Upper lobe of left lung (tissue), 6 donors: Measurements from ENCODE around the gene SMC1B. TPM values are rescaled to one million over a fixed set of nuclear protein-coding genes. Genes with fewer than 3 reads are reported as not detected.
"Not testable (repeated sequence)": the region's sequence is repeated elsewhere in the genome, so short reads cannot be mapped to it uniquely, and the experiment has no call there.

Experiments
- ATAC-seq, 2 donors: fragments of 200-7000 bp; cut with Tn5 transposase; one replicate each; pipeline ENCODE4 v1.9.1; 2022; ENCODE audit warnings: mild to moderate bottlenecking in 2 of 2, moderate library complexity in 2 of 2; ENCODE audit not compliant: low FRiP score in 2 of 2
- DNase-seq, 2 donors: peaks; one replicate each; pipeline ENCODE4 v3.0.0-alpha.2; 2019 to 2020
- H3K27ac ChIP-seq, 4 donors: fragments of 200-600 bp; sonication (generic); one replicate each; pipeline ENCODE4 v1.5.1; 2016 to 2019
- H3K27me3 ChIP-seq, 4 donors: fragments of 200-600 bp; sonication (generic); one replicate each; pipeline ENCODE4 v1.5.1; 2017 to 2019
- H3K36me3 ChIP-seq, 4 donors: fragments of 200-600 bp; sonication (generic); one replicate each; pipeline ENCODE4 v1.5.1; 2016 to 2019
- H3K4me1 ChIP-seq, 4 donors: fragments of 200-600 bp; sonication (generic); one replicate each; pipeline ENCODE4 v1.5.1; 2018 to 2019
- H3K4me3 ChIP-seq, 4 donors: fragments of 200-600 bp; sonication (generic); one replicate each; pipeline ENCODE4 v1.5.1; 2017 to 2019; ENCODE audit warnings: mild to moderate bottlenecking in 2 of 4, moderate library complexity in 1 of 4
- H3K9me3 ChIP-seq, 4 donors: fragments of 200-600 bp; sonication (generic); one replicate each; pipeline ENCODE4 v1.5.1; 2018 to 2019
- CTCF ChIP-seq, 6 experiments: fragments of 450-650 bp in 4 of 6; fragments of 200-600 bp in 2 of 6; sonication (generic) in 2 of 6; IDR thresholded peaks; one replicate each; pipeline ENCODE4 v1.5.1; 2016 to 2019; ENCODE audit warnings: antibody characterized with exemption in 6 of 6
- EP300 ChIP-seq, 4 donors: sonication (generic); formaldehyde crosslinking; IDR thresholded peaks; one replicate each; pipeline ENCODE4 v1.5.1; 2017; ENCODE audit warnings: antibody characterized with exemption in 4 of 4, control low read depth in 2 of 4
- POLR2A ChIP-seq, 4 donors: fragments of 450-650 bp; IDR thresholded peaks; one replicate each; pipeline ENCODE4 v1.5.1; 2016 to 2017; ENCODE audit warnings: antibody characterized with exemption in 4 of 4, mild to moderate bottlenecking in 2 of 4
- POLR2AphosphoS5 ChIP-seq, 2 donors: sonication (generic); formaldehyde crosslinking; IDR thresholded peaks; one replicate each; pipeline ENCODE4 v1.5.1; 2017; ENCODE audit warnings: antibody characterized with exemption in 2 of 2
- WGBS, 2 donors: methylation state at CpG; one replicate each; pipeline ENCODE4 v1.1.5; 2017 to 2018; 5-methylcytosine and 5-hydroxymethylcytosine counted together
- total RNA-seq, 6 donors: library from RNA; depleted of rRNA in 4 of 6; stranded (reverse); fragments of >200 nt in 4 of 6; gene quantifications; one replicate each; pipeline versions ENCODE4 v1.1.0 to v1.2.1, GENCODE V29; 2016 to 2021
- donor health status: DM: no; HTN: no; CAD: no; lungs with moderate emphysema.
- donor health status: DM: no; HTN: yes; CAD: no; lungs with severe emphysema.

Gene SMC1B
- total RNA-seq, 6 donors from 2014 or later: not detected

GRCh38 chr22:45445031-45445710 is 31.8 kb upstream of the SMC1B start:
- DNase-seq: no peak
- Histone ChIP-seq H3K27me3 (no peaks in the 10 kb centered on the region), H3K9me3 (no peaks in the 10 kb centered on the region), H3K27ac (no peak overlapping the region), H3K36me3 (no peaks in the 10 kb centered on the region), H3K4me3 (no peak overlapping the region), H3K4me1 (no peaks in the 10 kb centered on the region)
- TF ChIP-seq EP300 (IDR thresholded peaks at IDR 0.05): no peak
- TF ChIP-seq CTCF (IDR thresholded peaks at IDR 0.05): no peak
- TF ChIP-seq POLR2AphosphoS5 (IDR thresholded peaks at IDR 0.05): no peak
- no peak for TF ChIP-seq POLR2A (IDR thresholded peaks at IDR 0.05)
- WGBS, 2 donors: 80 to 85% methylated on average over 10 to 13 of the region's 14 CpGs
- no peak for ATAC-seq

GRCh38 chr22:45444168-45444567 is 30.8 kb upstream of the SMC1B start:
- Histone ChIP-seq H3K4me3 (no peak overlapping the region), H3K36me3 (no peaks in the 10 kb centered on the region), H3K9me3 (no peaks in the 10 kb centered on the region), H3K27me3 (no peaks in the 10 kb centered on the region), H3K27ac (no peak overlapping the region), H3K4me1 (no peaks in the 10 kb centered on the region)
- ATAC-seq: no peak
- DNase-seq: no peak
- 85 to 92% methylated on average over 3 of the region's 3 CpGs for WGBS, 2 donors
- no peak for TF ChIP-seq CTCF (IDR thresholded peaks at IDR 0.05)
- no peak for TF ChIP-seq POLR2AphosphoS5 (IDR thresholded peaks at IDR 0.05)

- WGBS, 2 donors: 70 to 74% methylated on average over 5 of the region's 5 CpGs
Observed at GRCh38 chr22:45442116-45442515, 28.7 kb upstream of the SMC1B start.

GRCh38 chr22:45441138-45441537 is 27.7 kb upstream of the SMC1B start:
- ATAC-seq (peak; percentile 74 to 83), DNase-seq (peak in 1 of 2 donors; percentile 31)
- TF ChIP-seq CTCF (IDR thresholded peaks at IDR 0.05) (peak in 4 of 6 experiments; percentile 30 to 52 (median 48)), POLR2AphosphoS5 (IDR thresholded peaks at IDR 0.05) (no peak)
- H3K9me3 ChIP-seq: no peaks in the 10 kb centered on the region
- 23 to 34% methylated on average over 10 of the region's 10 CpGs for WGBS, 2 donors
- no peaks in the 10 kb centered on the region for H3K27me3 ChIP-seq
- H3K27ac ChIP-seq: no peak overlapping the region
- H3K36me3 ChIP-seq: no peaks in the 10 kb centered on the region
- no peaks in the 10 kb centered on the region for H3K4me1 ChIP-seq
- no peak overlapping the region for H3K4me3 ChIP-seq

More at GRCh38 chr22:45442116-45442515, 28.7 kb upstream of the SMC1B start:
- DNase-seq (no peak), ATAC-seq (no peak)
- Histone ChIP-seq H3K4me1 (no peaks in the 10 kb centered on the region), H3K27me3 (no peaks in the 10 kb centered on the region), H3K27ac (peak overlapping the region in 1 of 4 donors; percentile 9), H3K9me3 (no peaks in the 10 kb centered on the region), H3K4me3 (no peak overlapping the region), H3K36me3 (no peaks in the 10 kb centered on the region)
- no peak for TF ChIP-seq POLR2AphosphoS5 (IDR thresholded peaks at IDR 0.05)
- TF ChIP-seq CTCF (IDR thresholded peaks at IDR 0.05): no peak
- TF ChIP-seq EP300 (IDR thresholded peaks at IDR 0.05): no peak
- TF ChIP-seq POLR2A (IDR thresholded peaks at IDR 0.05): no peak

GRCh38 chr22:45440688-45441087 is 27.3 kb upstream of the SMC1B start:
- not testable (repeated sequence) for DNase-seq, H3K4me1 ChIP-seq, ATAC-seq, H3K9me3 ChIP-seq, H3K27me3 ChIP-seq, H3K27ac ChIP-seq, H3K4me3 ChIP-seq, H3K36me3 ChIP-seq
- 46 to 50% methylated on average over 13 of the region's 13 CpGs for WGBS, 2 donors
